Nephron (organoid): Measurements from ENCODE around the gene RFC1.

Experiments used
- H3K27ac Mint-ChIP-seq, 3 experiments: 2 replicates each; pipeline ENCODE4 v1.8.0; 2020; ENCODE audit warnings: mixed read lengths in 3 of 3, mild to moderate bottlenecking in 2 of 3, moderate library complexity in 1 of 3
- H3K27me3 Mint-ChIP-seq: 2 replicates; pipeline ENCODE4 v1.8.0; 2021; ENCODE audit warnings: low read depth, mild to moderate bottlenecking, moderate library complexity, mixed read lengths
- H3K36me3 Mint-ChIP-seq: 2 replicates; pipeline ENCODE4 v1.8.0; 2020; ENCODE audit warnings: low read depth, mixed read lengths
- H3K4me1 Mint-ChIP-seq: 2 replicates; pipeline ENCODE4 v1.8.0; 2020; ENCODE audit warnings: mixed read lengths
- H3K4me3 Mint-ChIP-seq, 3 experiments: 2 replicates each; pipeline ENCODE4 v1.8.0; 2020; ENCODE audit warnings: mild to moderate bottlenecking in 3 of 3, mixed read lengths in 3 of 3, moderate library complexity in 2 of 3
- H3K9me3 Mint-ChIP-seq: 2 replicates; pipeline ENCODE4 v1.8.0; 2020; ENCODE audit warnings: mixed read lengths
- TF ChIP-seq, protein P1 (sequence below), 3 experiments: fragments of 200-600 bp; sonication (generic); IDR thresholded peaks; one replicate each; pipeline ENCODE4 v1.5.0; 2021; ENCODE audit warnings: antibody characterized with exemption in 3 of 3; ENCODE audit not compliant: unreplicated experiment in 3 of 3

RFC1 gene

GRCh38 chr4:39348371-39349315 is 17.5 kb downstream of the RFC1 start:
- no peaks in the 10 kb centered on the region for H3K27me3 Mint-ChIP-seq
- no peak overlapping the region for H3K4me3 Mint-ChIP-seq
- peaks cover 15% of the 10 kb centered on the region for H3K9me3 Mint-ChIP-seq
- peaks cover 4% of the 10 kb centered on the region for H3K4me1 Mint-ChIP-seq
- TF ChIP-seq, protein P1, sequence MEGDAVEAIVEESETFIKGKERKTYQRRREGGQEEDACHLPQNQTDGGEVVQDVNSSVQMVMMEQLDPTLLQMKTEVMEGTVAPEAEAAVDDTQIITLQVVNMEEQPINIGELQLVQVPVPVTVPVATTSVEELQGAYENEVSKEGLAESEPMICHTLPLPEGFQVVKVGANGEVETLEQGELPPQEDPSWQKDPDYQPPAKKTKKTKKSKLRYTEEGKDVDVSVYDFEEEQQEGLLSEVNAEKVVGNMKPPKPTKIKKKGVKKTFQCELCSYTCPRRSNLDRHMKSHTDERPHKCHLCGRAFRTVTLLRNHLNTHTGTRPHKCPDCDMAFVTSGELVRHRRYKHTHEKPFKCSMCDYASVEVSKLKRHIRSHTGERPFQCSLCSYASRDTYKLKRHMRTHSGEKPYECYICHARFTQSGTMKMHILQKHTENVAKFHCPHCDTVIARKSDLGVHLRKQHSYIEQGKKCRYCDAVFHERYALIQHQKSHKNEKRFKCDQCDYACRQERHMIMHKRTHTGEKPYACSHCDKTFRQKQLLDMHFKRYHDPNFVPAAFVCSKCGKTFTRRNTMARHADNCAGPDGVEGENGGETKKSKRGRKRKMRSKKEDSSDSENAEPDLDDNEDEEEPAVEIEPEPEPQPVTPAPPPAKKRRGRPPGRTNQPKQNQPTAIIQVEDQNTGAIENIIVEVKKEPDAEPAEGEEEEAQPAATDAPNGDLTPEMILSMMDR (IDR thresholded peaks at IDR 0.05; ENCODE audit: unreplicated experiment in 3 of 3): no peak
- peaks cover 59% of the 10 kb centered on the region for H3K36me3 Mint-ChIP-seq
- no peak overlapping the region for H3K27ac Mint-ChIP-seq

DNA sequence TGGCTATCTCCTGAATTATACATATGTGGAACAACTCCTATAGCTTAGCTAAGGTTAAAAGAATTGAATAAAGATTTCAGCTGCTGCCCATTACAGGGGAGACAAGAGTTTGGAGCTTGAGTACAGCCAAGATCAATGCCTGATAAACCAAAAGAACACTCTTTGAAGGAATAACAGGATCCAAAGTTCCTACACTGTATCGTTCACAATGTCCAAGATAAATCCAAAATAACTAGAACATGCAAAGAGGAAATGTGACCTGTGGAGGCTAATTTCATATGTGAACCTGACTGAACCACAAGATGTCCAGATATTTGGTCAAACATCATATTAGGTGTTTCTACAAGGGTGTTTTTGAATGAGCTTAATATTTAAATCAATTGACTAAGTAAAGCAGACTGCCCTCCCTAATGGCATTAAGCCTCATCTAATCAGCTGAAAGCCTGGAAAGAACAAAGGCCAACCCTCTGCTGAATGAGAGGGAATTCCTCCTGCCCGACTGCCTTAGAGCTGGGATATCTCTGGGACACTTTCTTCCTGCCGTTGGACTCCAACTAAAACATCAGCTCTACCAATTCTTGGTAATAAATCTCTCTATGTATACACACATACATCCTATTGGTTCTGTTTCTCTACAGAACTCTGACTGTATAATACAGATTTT is 19.2 kb downstream of the RFC1 start:
- peaks cover 65% of the 10 kb centered on the region for H3K36me3 Mint-ChIP-seq

GRCh38 chr4:39342731-39343130 is 23.4 kb downstream of the RFC1 start:
- Mint-ChIP-seq H3K9me3 (peaks cover 2% of the 10 kb centered on the region), H3K36me3 (peaks cover 57% of the 10 kb centered on the region), H3K4me1 (no peaks in the 10 kb centered on the region), H3K4me3 (no peak overlapping the region), H3K27me3 (no peaks in the 10 kb centered on the region), H3K27ac (peak overlapping the region in 1 of 3 experiments; percentile 35)
- TF ChIP-seq, protein P1 (IDR thresholded peaks at IDR 0.05; ENCODE audit: unreplicated experiment in 3 of 3): no peak

More for the DNA sequence above, 19.2 kb downstream of the RFC1 start:
- Mint-ChIP-seq H3K4me3 (no peak overlapping the region), H3K4me1 (no peaks in the 10 kb centered on the region), H3K9me3 (peaks cover 15% of the 10 kb centered on the region), H3K27ac (no peak overlapping the region), H3K27me3 (no peaks in the 10 kb centered on the region)
- TF ChIP-seq, protein P1 (IDR thresholded peaks at IDR 0.05; ENCODE audit: unreplicated experiment in 3 of 3): no peak

DNA sequence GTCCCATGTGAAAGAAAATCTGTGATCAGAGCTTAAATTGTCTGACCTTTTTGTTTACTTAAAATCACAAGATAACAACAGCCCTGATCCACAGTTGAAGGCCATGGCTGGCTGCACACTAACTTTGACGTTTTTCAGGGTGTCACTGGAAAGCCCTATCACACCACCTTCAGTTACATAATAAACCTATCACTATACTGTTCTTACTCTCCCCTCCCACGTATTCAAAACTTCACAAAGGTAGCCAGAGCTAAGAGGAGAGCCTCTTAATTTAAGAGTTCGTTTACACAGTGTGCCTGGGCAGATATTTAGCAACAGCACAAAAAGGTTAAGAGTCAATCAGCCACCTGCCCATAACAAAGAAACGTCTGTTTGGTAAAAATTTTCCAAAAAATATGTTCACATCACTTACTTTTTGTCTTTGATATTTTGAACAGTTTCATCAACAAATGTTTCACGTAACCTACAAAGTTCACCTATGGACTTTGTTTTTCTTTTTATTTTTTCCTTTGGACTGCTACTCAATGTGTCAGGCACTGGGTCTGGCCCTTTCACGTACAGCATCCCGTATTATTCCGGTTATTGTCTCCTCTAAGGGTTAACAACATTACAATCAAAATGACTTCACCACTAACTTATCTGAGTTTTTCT is 25.0 kb downstream of the RFC1 start:
- TF ChIP-seq, protein P1 (IDR thresholded peaks at IDR 0.05; ENCODE audit: unreplicated experiment in 3 of 3): no peak
- no peaks in the 10 kb centered on the region for H3K27me3 Mint-ChIP-seq
- H3K36me3 Mint-ChIP-seq: peaks cover 46% of the 10 kb centered on the region
- H3K27ac Mint-ChIP-seq: peak overlapping the region in 1 of 3 experiments; percentile 79
- H3K9me3 Mint-ChIP-seq: no peaks in the 10 kb centered on the region
- H3K4me3 Mint-ChIP-seq: no peak overlapping the region
- H3K4me1 Mint-ChIP-seq: no peaks in the 10 kb centered on the region

DNA sequence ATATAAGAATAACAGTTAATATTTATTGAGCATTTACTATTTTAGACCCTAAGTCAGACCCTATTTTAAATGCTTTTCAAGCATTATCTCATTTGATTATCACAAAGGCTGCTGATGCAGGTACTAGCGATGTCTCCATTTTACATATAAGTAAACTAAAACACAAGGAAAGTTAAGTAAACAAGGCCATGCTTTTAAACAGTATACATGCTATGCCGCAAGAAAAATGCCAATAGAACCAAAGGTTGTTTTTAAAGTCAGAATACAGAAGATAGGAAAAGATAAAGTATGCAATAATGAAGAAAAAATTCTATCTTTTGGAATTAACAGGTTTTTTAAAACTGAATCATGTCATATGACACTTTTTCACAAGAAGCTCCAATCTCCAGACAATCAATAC is 26.2 kb downstream of the RFC1 start:
- no peaks in the 10 kb centered on the region for H3K4me1 Mint-ChIP-seq
- H3K9me3 Mint-ChIP-seq: no peaks in the 10 kb centered on the region
- no peak overlapping the region for H3K4me3 Mint-ChIP-seq
- H3K36me3 Mint-ChIP-seq: peaks cover 46% of the 10 kb centered on the region
- TF ChIP-seq, protein P1 (IDR thresholded peaks at IDR 0.05; ENCODE audit: unreplicated experiment in 3 of 3): no peak
- H3K27ac Mint-ChIP-seq: no peak overlapping the region
- H3K27me3 Mint-ChIP-seq: no peaks in the 10 kb centered on the region
